ENCODE results near the gene AHSA1. TPM values are rescaled to one million over a fixed set of nuclear protein-coding genes. Genes with fewer than 3 reads are reported as not detected.

The AHSA1 gene
- total RNA-seq, 1 donor: 67.0 TPM

DNA sequence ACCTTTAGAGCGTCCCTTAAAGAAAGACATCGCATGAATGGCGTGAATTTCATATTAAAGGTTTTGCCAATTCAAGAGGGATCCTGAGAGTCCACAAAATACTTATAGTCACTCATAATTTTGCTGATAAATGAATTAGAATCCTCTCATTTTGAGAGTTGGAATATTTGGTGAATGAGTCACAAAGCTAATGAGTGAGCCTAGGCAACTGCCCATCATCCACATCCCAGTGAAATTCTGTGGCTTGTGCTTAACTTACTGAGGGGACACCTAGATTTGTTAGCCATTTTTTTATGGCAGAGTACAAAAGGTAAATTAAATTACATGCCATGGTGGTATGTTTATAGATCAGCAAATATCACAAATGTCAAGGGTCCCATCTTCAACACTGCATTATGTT lies 21.9 kb upstream of the AHSA1 start:
- H2AFZ ChIP-seq (ENCODE audit: low read length): no peak overlapping the region
- peaks cover 63% of the 10 kb centered on the region for H3K36me3 ChIP-seq (ENCODE audit: insufficient read depth, low read length)
- TF ChIP-seq CTCF (IDR thresholded peaks at IDR 0.05; ENCODE audit: extremely low read depth, low read depth, low read length): no peak
- H3K27me3 ChIP-seq (ENCODE audit: insufficient read depth, low read length): no peaks in the 10 kb centered on the region
- DNase-seq (ENCODE audit: insufficient read length, low spot score, missing footprints): no peak
- H3K27ac ChIP-seq (ENCODE audit: low read depth, low read length): no peak overlapping the region
- H4K20me1 ChIP-seq (ENCODE audit: insufficient read depth, low read length): no peaks in the 10 kb centered on the region
- no peaks in the 10 kb centered on the region for H3K9me3 ChIP-seq (ENCODE audit: low read depth, low read length)
- no peak overlapping the region for H3K4me2 ChIP-seq (ENCODE audit: insufficient read depth, low read length)
- H3K79me2 ChIP-seq (ENCODE audit: insufficient read depth, low read length): no peaks in the 10 kb centered on the region
- H3K4me1 ChIP-seq (ENCODE audit: insufficient read depth, low read length): no peaks in the 10 kb centered on the region
- H3K4me3 ChIP-seq (ENCODE audit: insufficient read depth, low read length): no peak overlapping the region

DNA sequence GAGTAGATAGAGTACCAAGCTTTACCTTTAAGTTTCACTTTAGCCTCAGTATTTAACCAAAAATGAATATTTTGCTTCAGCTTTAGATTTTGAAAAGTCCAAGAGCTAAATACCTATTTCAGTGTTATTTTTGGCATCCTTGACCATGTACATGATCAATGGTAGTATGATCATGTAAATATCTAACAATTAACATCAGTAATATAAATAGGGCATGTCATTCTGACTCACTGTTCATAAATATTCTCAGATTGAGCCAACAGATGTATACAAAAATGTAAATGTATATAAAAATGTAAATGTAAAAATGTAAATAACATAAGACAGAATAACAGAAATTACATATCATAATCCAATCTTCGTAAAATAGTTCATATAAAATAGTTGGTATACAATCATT lies 19.3 kb upstream of the AHSA1 start:
- no peak overlapping the region for H3K27ac ChIP-seq (ENCODE audit: low read depth, low read length)
- H3K4me1 ChIP-seq (ENCODE audit: insufficient read depth, low read length): no peaks in the 10 kb centered on the region
- H3K4me3 ChIP-seq (ENCODE audit: insufficient read depth, low read length): no peak overlapping the region
- H4K20me1 ChIP-seq (ENCODE audit: insufficient read depth, low read length): no peaks in the 10 kb centered on the region
- no peak overlapping the region for H2AFZ ChIP-seq (ENCODE audit: low read length)
- H3K79me2 ChIP-seq (ENCODE audit: insufficient read depth, low read length): no peaks in the 10 kb centered on the region
- H3K4me2 ChIP-seq (ENCODE audit: insufficient read depth, low read length): no peak overlapping the region
- no peak for DNase-seq (ENCODE audit: insufficient read length, low spot score, missing footprints)
- TF ChIP-seq CTCF (IDR thresholded peaks at IDR 0.05; ENCODE audit: extremely low read depth, low read depth, low read length): no peak
- H3K36me3 ChIP-seq (ENCODE audit: insufficient read depth, low read length): peaks cover 68% of the 10 kb centered on the region
- no peaks in the 10 kb centered on the region for H3K9me3 ChIP-seq (ENCODE audit: low read depth, low read length)
- H3K27me3 ChIP-seq (ENCODE audit: insufficient read depth, low read length): no peaks in the 10 kb centered on the region

GRCh38 chr14:77439861-77440260 lies 18.0 kb upstream of the AHSA1 start:
- H3K4me1 ChIP-seq (ENCODE audit: insufficient read depth, low read length): no peaks in the 10 kb centered on the region
- H3K27me3 ChIP-seq (ENCODE audit: insufficient read depth, low read length): no peaks in the 10 kb centered on the region
- peaks cover 59% of the 10 kb centered on the region for H3K36me3 ChIP-seq (ENCODE audit: insufficient read depth, low read length)
- no peak overlapping the region for H2AFZ ChIP-seq (ENCODE audit: low read length)
- H3K4me2 ChIP-seq (ENCODE audit: insufficient read depth, low read length): no peak overlapping the region
- H3K27ac ChIP-seq (ENCODE audit: low read depth, low read length): no peak overlapping the region
- H3K79me2 ChIP-seq (ENCODE audit: insufficient read depth, low read length): no peaks in the 10 kb centered on the region
- no peak for DNase-seq (ENCODE audit: insufficient read length, low spot score, missing footprints)
- H4K20me1 ChIP-seq (ENCODE audit: insufficient read depth, low read length): no peaks in the 10 kb centered on the region
- TF ChIP-seq CTCF (IDR thresholded peaks at IDR 0.05; ENCODE audit: extremely low read depth, low read depth, low read length): no peak
- H3K9me3 ChIP-seq (ENCODE audit: low read depth, low read length): no peaks in the 10 kb centered on the region
- H3K4me3 ChIP-seq (ENCODE audit: insufficient read depth, low read length): no peak overlapping the region

DNA sequence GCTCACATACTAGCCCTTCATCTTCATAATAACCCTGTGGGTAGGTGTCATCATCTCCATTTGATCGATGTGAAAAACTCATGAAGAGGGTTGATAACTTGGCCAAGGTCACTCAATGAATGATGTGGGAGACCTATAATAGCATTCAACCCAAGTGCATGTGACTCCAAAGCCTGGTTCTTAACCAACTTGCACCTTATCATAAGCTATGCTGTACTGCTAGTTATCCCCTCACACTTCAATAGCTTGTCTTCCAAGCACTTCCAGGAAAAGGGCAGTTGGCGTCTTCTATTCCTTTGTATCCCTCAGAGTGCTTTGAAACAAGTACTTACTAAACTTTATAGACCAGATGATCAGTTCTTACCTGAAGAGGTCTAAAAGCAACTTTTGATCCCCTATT lies 15.7 kb upstream of the AHSA1 start:
- H3K27me3 ChIP-seq (ENCODE audit: insufficient read depth, low read length): no peaks in the 10 kb centered on the region
- H3K79me2 ChIP-seq (ENCODE audit: insufficient read depth, low read length): no peaks in the 10 kb centered on the region
- H3K4me3 ChIP-seq (ENCODE audit: insufficient read depth, low read length): no peak overlapping the region
- H3K27ac ChIP-seq (ENCODE audit: low read depth, low read length): no peak overlapping the region
- H4K20me1 ChIP-seq (ENCODE audit: insufficient read depth, low read length): no peaks in the 10 kb centered on the region
- no peak overlapping the region for H3K4me2 ChIP-seq (ENCODE audit: insufficient read depth, low read length)
- H3K9me3 ChIP-seq (ENCODE audit: low read depth, low read length): no peaks in the 10 kb centered on the region
- TF ChIP-seq CTCF (IDR thresholded peaks at IDR 0.05; ENCODE audit: extremely low read depth, low read depth, low read length): no peak
- H3K4me1 ChIP-seq (ENCODE audit: insufficient read depth, low read length): no peaks in the 10 kb centered on the region
- H3K36me3 ChIP-seq (ENCODE audit: insufficient read depth, low read length): peaks cover 42% of the 10 kb centered on the region
- DNase-seq (ENCODE audit: insufficient read length, low spot score, missing footprints): no peak
- no peak overlapping the region for H2AFZ ChIP-seq (ENCODE audit: low read length)

All from osteoblast (primary cell).